Measurements from ENCODE around the gene KANSL1. TPM values are rescaled to one million over a fixed set of nuclear protein-coding genes. Genes with fewer than 3 reads are reported as not detected.

The KANSL1 gene
- polyA plus RNA-seq, 3 donors: 3.1 to 31.9 (median 4.6) TPM

- no peak overlapping the region for H3K4me3 Mint-ChIP-seq
- peaks cover 0 to 7% (median 0%) of the 10 kb centered on the region in 3 donors for H3K27me3 Mint-ChIP-seq (ENCODE audit: low read depth in 3 of 3)
- no peak for DNase-seq
- no peak overlapping the region for H3K4me2 ChIP-seq (replicated peaks; ENCODE audit: extremely low read depth, low read length, poor library complexity, severe bottlenecking)
- H3K27ac Mint-ChIP-seq: no peak overlapping the region
- TF ChIP-seq, protein P1, sequence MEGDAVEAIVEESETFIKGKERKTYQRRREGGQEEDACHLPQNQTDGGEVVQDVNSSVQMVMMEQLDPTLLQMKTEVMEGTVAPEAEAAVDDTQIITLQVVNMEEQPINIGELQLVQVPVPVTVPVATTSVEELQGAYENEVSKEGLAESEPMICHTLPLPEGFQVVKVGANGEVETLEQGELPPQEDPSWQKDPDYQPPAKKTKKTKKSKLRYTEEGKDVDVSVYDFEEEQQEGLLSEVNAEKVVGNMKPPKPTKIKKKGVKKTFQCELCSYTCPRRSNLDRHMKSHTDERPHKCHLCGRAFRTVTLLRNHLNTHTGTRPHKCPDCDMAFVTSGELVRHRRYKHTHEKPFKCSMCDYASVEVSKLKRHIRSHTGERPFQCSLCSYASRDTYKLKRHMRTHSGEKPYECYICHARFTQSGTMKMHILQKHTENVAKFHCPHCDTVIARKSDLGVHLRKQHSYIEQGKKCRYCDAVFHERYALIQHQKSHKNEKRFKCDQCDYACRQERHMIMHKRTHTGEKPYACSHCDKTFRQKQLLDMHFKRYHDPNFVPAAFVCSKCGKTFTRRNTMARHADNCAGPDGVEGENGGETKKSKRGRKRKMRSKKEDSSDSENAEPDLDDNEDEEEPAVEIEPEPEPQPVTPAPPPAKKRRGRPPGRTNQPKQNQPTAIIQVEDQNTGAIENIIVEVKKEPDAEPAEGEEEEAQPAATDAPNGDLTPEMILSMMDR (IDR thresholded peaks at IDR 0.05): no peak
- H4K20me1 ChIP-seq (ENCODE audit: insufficient read depth, low read length): no peaks in the 10 kb centered on the region
- intact Hi-C loops (cut with micrococcal nuclease): no loop called here
- H3K27me3 ChIP-seq (ENCODE audit: control insufficient read depth in 2 of 2, insufficient read depth in 2 of 2, low read length in 2 of 2): no peaks in the 10 kb centered on the region
- H3K36me3 Mint-ChIP-seq: no peaks in the 10 kb centered on the region
- WGBS (ENCODE audit: insufficient coverage): 89% methylated on average over 24 of the region's 31 CpGs
- no peaks in the 10 kb centered on the region for H3K4me1 ChIP-seq (ENCODE audit: control insufficient read depth in 1 of 2, insufficient read depth in 2 of 2, low read length in 2 of 2)
- no peaks in the 10 kb centered on the region for H3K79me2 ChIP-seq (ENCODE audit: insufficient read depth, low read length)
- no peak overlapping the region for H3K27ac ChIP-seq (ENCODE audit: low read depth in 1 of 2, low read length in 2 of 2)
- H3K9me3 ChIP-seq (replicated peaks in 1 of 2; ENCODE audit: control insufficient read depth in 1 of 2, insufficient read depth in 1 of 2, low read length in 2 of 2): no peaks in the 10 kb centered on the region
- H3K4me3 ChIP-seq (replicated peaks in 1 of 3; ENCODE audit: low read depth in 2 of 3, low read length in 3 of 3): no peak overlapping the region
- no peak overlapping the region for H3K9ac ChIP-seq (ENCODE audit: insufficient read depth, low read length, poor library complexity, severe bottlenecking)
- H3K4me1 Mint-ChIP-seq: no peaks in the 10 kb centered on the region
- H3K36me3 ChIP-seq (replicated peaks in 1 of 2; ENCODE audit: control insufficient read depth in 1 of 2, insufficient read depth in 2 of 2, low read length in 2 of 2): no peaks in the 10 kb centered on the region
- H3K9me3 Mint-ChIP-seq: no peaks in the 10 kb centered on the region
- no peak overlapping the region for H2AFZ ChIP-seq (ENCODE audit: insufficient read depth, low read depth, low read length, poor library complexity, severe bottlenecking)
Observed at GRCh38 chr17:45996282-45996937, 196.8 kb downstream of the KANSL1 start.

- Mint-ChIP-seq H3K27ac (no peak overlapping the region), H3K9me3 (no peaks in the 10 kb centered on the region), H3K36me3 (no peaks in the 10 kb centered on the region), H3K27me3 (ENCODE audit: low read depth in 3 of 3) (peaks cover 0 to 5% (median 0%) of the 10 kb centered on the region in 3 donors), H3K4me3 (no peak overlapping the region), H3K4me1 (no peaks in the 10 kb centered on the region)
- Histone ChIP-seq H3K27ac (ENCODE audit: low read depth in 1 of 2, low read length in 2 of 2) (no peak overlapping the region), H3K36me3 (replicated peaks in 1 of 2; ENCODE audit: control insufficient read depth in 1 of 2, insufficient read depth in 2 of 2, low read length in 2 of 2) (no peaks in the 10 kb centered on the region), H3K27me3 (ENCODE audit: control insufficient read depth in 2 of 2, insufficient read depth in 2 of 2, low read length in 2 of 2) (no peaks in the 10 kb centered on the region), H3K9me3 (replicated peaks in 1 of 2; ENCODE audit: control insufficient read depth in 1 of 2, insufficient read depth in 1 of 2, low read length in 2 of 2) (no peaks in the 10 kb centered on the region), H4K20me1 (ENCODE audit: insufficient read depth, low read length) (no peaks in the 10 kb centered on the region), H3K79me2 (ENCODE audit: insufficient read depth, low read length) (no peaks in the 10 kb centered on the region), H3K4me1 (ENCODE audit: control insufficient read depth in 1 of 2, insufficient read depth in 2 of 2, low read length in 2 of 2) (no peaks in the 10 kb centered on the region), H3K4me2 (replicated peaks; ENCODE audit: extremely low read depth, low read length, poor library complexity, severe bottlenecking) (no peak overlapping the region), H3K4me3 (replicated peaks in 1 of 3; ENCODE audit: low read depth in 2 of 3, low read length in 3 of 3) (no peak overlapping the region), H3K9ac (ENCODE audit: insufficient read depth, low read length, poor library complexity, severe bottlenecking) (no peak overlapping the region), H2AFZ (ENCODE audit: insufficient read depth, low read depth, low read length, poor library complexity, severe bottlenecking) (no peak overlapping the region)
- WGBS (ENCODE audit: insufficient coverage): 84% methylated on average over 10 of the region's 14 CpGs
- intact Hi-C loops (cut with micrococcal nuclease): no loop called here
- TF ChIP-seq, protein P1 (IDR thresholded peaks at IDR 0.05): no peak
- DNase-seq: no peak
Observed at GRCh38 chr17:45995627-45996270, 197.5 kb downstream of the KANSL1 start.

Measured in CD14-positive monocyte (primary cell).